Sciatic nerve (tissue), 2 donors: Measurements from ENCODE around the gene COL11A2. TPM values are rescaled to one million over a fixed set of nuclear protein-coding genes. Genes with fewer than 3 reads are reported as not detected.
A peak's percentile ranks its signal among the peaks of the same experiment; 100 is the strongest.

Experiments
- ATAC-seq: fragments of 200-7000 bp; cut with Tn5 transposase; one replicate; pipeline ENCODE4 v1.9.1; 2020; ENCODE audit warnings: mild to moderate bottlenecking, moderate library complexity
- DNase-seq: peaks from one replicate; pipeline ENCODE4 v3.0.0-alpha.2; 2020; ENCODE audit warnings: low spot score
- intact Hi-C: fragments of 100-400 bp; cut with DNase I; formaldehyde crosslinking; loops from one replicate; pipeline ENCODE4 v1.14.2; 2022
- total RNA-seq: library from RNA; stranded (reverse); fragmentation: NEBNext Ultra II Directional; extraction: Animal tissue kit (Norgen Biotek cat#: 25700); gene quantifications from one replicate; pipeline ENCODE4 v1.2.1, GENCODE V29; 2021
- donor health status: DM: no; HTN: no; CAD: no.
- donor health status: DM: no; HTN: no; CAD: no.

The COL11A2 gene
- total RNA-seq, 1 donor from 2014 or later: 5.6 TPM

- intact Hi-C loops: no loop called here
- DNase-seq: no peak
- ATAC-seq: no peak
These were observed 49.7 kb downstream of the COL11A2 start for GRCh38 chr6:33142501-33143070.

- intact Hi-C loops: no loop called here
- ATAC-seq (no peak), DNase-seq (no peak)
These were observed 51.7 kb downstream of the COL11A2 start for GRCh38 chr6:33140556-33140955.

GRCh38 chr6:33139596-33140206 is 52.6 kb downstream of the COL11A2 start:
- no peak for ATAC-seq
- no peak for DNase-seq
- intact Hi-C loops: no loop called here

GRCh38 chr6:33136310-33136900 is 55.9 kb downstream of the COL11A2 start:
- intact Hi-C loops: no loop called here
- no peak for ATAC-seq

GRCh38 chr6:33132081-33132524 is 60.2 kb downstream of the COL11A2 start:
- ATAC-seq (no peak), DNase-seq (no peak)
- intact Hi-C loops: no loop called here

More at GRCh38 chr6:33136310-33136900, 55.9 kb downstream of the COL11A2 start:
- DNase-seq: no peak

- no peak for DNase-seq
- no peak for ATAC-seq
- intact Hi-C loops: no loop called here
These were observed 63.9 kb downstream of the COL11A2 start for GRCh38 chr6:33128318-33128717.

- DNase-seq: peak; percentile 87
- peak; percentile 65 for ATAC-seq
- intact Hi-C loops: no loop called here
These were observed 66.1 kb downstream of the COL11A2 start for GRCh38 chr6:33126101-33126714.

GRCh38 chr6:33124947-33125346 is 67.3 kb downstream of the COL11A2 start:
- DNase-seq (no peak), ATAC-seq (no peak)
- intact Hi-C loops: loop anchor here (5.0 kb wide), 1 partner anchor 122 kb away; no protein-coding TSS in a partner anchor

- ATAC-seq (no peak), DNase-seq (no peak)
- intact Hi-C loops: loop anchor here (5.0 kb wide), 1 partner anchor 123 kb away; no protein-coding TSS in a partner anchor
These were observed 67.8 kb downstream of the COL11A2 start for GRCh38 chr6:33124525-33124901.

- ATAC-seq (no peak), DNase-seq (no peak)
- intact Hi-C loops: loop anchor here (5.0 kb wide), 1 partner anchor 123 kb away; no protein-coding TSS in a partner anchor
These were observed 68.3 kb downstream of the COL11A2 start for GRCh38 chr6:33123732-33124524.

- ATAC-seq (no peak), DNase-seq (no peak)
- intact Hi-C loops: loop anchor here (5.0 kb wide), 1 partner anchor 124 kb away; no protein-coding TSS in a partner anchor
These were observed 69.1 kb downstream of the COL11A2 start for GRCh38 chr6:33123181-33123580.

- intact Hi-C loops: loop anchor here (5.0 kb wide), 1 partner anchor 127 kb away; no protein-coding TSS in a partner anchor
- DNase-seq: no peak
- no peak for ATAC-seq
These were observed 72.3 kb downstream of the COL11A2 start for GRCh38 chr6:33120001-33120400.

GRCh38 chr6:33118525-33119123 is 73.6 kb downstream of the COL11A2 start:
- DNase-seq: no peak
- intact Hi-C loops: no loop called here

GRCh38 chr6:33117811-33118277 is 74.4 kb downstream of the COL11A2 start:
- no peak for ATAC-seq
- intact Hi-C loops: no loop called here
- no peak for DNase-seq

More at GRCh38 chr6:33118525-33119123, 73.6 kb downstream of the COL11A2 start:
- ATAC-seq: peak; percentile 48

GRCh38 chr6:33116841-33117711 is 75.2 kb downstream of the COL11A2 start:
- intact Hi-C loops: no loop called here
- no peak for ATAC-seq
- DNase-seq: no peak

- intact Hi-C loops: no loop called here
- no peak for ATAC-seq
- DNase-seq: no peak
These were observed 75.8 kb downstream of the COL11A2 start for GRCh38 chr6:33116417-33116816.

GRCh38 chr6:33114406-33114805 is 77.9 kb downstream of the COL11A2 start:
- intact Hi-C loops: no loop called here
- ATAC-seq: no peak
- no peak for DNase-seq

- intact Hi-C loops: no loop called here
- no peak for DNase-seq
- ATAC-seq: no peak
These were observed 78.5 kb downstream of the COL11A2 start for GRCh38 chr6:33113755-33114154.
